ENCODE measurements around the gene UCHL1.
A peak's percentile ranks its signal among the peaks of the same experiment; 100 is the strongest.

UCHL1 gene

DNA sequence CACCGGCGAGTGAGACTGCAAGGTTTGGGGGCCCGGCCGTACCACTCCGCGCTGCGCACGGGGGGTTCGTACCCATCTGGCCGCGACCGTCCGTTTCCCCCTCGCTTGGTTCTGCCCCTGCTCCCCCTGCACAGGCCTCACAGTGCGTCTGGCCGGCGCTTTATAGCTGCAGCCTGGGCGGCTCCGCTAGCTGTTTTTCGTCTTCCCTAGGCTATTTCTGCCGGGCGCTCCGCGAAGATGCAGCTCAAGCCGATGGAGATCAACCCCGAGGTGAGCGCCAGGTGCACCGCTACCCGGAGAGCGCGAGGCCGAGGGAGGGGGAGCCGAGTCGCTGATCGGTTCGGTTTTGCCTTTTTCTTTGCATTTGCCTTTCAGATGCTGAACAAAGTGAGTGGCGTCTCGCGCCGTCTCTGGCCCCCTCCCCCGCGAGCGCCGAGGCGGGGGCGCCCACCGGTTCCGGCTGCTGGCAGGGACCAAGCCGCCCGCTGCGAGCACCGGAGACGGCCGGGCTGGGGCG is at the start of gene UCHL1:
UCHL1 (plus strand) TSS at position 189 of the 517 bp plus-strand sequence; CDS start at position 238, 49 bp downstream.
- DNase-seq, result no peak

GRCh38 chr4:41207291-41207831 is 49.4 kb upstream of the UCHL1 start:
- DNase-seq, result peak; percentile 18

DNA sequence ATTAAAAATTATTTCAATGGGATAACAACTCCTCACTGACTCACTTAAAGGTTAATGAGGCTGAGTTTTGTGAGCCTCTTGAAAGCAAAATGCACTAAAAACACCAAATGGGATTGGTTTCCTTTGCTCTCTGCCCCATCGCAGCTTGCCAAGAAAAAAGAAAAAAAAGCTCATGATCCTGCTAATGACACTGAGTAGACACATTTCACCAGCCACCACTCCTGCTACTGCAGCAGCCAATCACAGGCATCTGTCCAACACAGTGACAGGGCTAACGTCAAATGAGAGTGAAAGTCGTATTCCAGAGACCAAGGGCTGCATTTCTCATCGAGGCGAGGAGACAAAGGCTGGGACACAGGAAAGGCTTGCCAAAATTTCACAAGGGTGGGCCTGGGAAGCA is 47.5 kb upstream of the UCHL1 start:
- no peak for DNase-seq

DNA sequence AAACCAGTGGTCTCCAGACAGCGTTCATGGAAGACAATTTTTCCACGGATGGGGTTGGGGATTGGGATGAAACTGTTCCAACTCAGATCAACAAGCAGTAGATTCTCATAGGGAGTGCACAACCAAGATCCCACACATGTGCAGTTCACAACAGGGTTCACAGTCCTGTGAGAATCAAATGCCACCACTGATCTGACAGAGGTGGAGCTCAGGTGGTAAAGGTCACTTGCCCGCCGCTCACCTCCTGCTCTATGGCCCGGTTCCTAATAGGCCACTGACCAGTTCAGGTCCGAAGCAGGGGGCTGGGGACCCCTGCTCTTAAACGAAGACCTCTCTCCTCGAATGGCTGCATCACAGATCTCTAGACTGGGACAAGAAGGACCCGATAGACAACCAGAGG is 46.8 kb upstream of the UCHL1 start:
- no peak for DNase-seq

GRCh38 chr4:41211951-41212615 is 44.6 kb upstream of the UCHL1 start:
- DNase-seq, result no peak

- DNase-seq, result peak; percentile 13
Measured at GRCh38 chr4:41212616-41213203, 44.0 kb upstream of the UCHL1 start.

DNA sequence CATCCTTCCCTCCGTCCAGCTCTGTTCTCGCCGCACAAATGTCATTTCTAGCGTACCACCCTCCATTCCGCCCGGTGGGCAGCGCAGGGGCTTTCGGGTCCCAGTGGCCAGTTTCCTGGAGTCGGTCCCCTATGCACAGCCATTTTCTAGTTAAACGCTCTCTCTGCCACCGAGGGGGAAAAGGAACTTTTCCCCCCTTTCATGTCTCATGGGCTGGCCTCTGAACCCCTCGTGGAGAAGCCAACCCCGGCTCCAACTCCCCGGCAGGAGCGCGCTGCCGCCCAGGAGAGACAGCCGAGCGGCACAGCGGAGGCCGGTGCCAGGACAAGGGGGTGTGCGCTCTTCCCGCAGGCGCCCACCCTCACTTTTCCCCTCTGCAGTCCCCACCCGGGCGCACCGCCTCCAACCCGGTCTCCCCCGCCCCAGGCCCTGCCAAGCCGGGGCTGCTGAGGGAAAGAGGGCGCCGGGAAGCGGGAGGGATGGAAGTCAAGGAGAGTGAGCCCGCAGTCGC is 43.0 kb upstream of the UCHL1 start:
- peak; percentile 3 for DNase-seq

- DNase-seq, result peak; percentile 78
Measured at GRCh38 chr4:41214136-41214824, 42.4 kb upstream of the UCHL1 start, which contains the start of gene APBB2. TSS of gene APBB2 (minus strand) at chr4:41214542. CDS start at chr4:41033254, 181,288 bp downstream.

DNA sequence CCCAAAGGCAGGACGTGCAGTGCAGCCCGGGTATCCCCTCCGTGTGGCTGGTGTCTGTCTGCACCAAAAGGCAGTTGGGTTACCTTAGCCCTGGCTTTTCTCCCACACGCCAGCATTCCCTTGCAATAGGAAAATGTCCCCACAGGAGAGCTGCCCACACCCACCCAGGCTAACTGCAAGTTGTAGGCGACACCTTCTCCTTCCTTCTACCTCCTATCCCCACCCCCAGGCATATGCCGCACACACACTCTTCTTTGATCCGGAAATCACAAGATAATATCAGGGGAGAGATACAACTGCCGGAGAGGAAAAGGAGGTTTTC is 41.9 kb upstream of the UCHL1 start:
- no peak for DNase-seq

- DNase-seq, result no peak
Measured at GRCh38 chr4:41215155-41215554, 41.6 kb upstream of the UCHL1 start.

DNA sequence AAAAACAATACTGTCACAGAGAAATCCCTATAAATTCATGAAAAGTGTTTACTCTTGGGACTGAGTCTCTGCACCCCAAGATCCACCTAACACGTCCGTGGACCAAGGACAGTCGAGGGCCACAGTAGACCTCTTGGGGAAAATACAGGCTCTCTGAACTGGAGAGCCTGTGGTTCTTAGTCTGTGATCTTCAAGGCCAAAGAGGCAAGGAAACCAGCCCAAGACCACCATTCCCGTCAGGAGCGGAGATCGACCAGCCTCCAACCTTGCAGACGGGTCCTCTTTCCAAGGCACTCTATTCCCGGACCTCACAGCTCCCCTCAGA is 40.8 kb upstream of the UCHL1 start:
- no peak for DNase-seq

GRCh38 chr4:41216294-41217019 is 40.3 kb upstream of the UCHL1 start:
- DNase-seq, result peak; percentile 28

GRCh38 chr4:41217020-41217333 is 39.8 kb upstream of the UCHL1 start:
- DNase-seq, result no peak

DNA sequence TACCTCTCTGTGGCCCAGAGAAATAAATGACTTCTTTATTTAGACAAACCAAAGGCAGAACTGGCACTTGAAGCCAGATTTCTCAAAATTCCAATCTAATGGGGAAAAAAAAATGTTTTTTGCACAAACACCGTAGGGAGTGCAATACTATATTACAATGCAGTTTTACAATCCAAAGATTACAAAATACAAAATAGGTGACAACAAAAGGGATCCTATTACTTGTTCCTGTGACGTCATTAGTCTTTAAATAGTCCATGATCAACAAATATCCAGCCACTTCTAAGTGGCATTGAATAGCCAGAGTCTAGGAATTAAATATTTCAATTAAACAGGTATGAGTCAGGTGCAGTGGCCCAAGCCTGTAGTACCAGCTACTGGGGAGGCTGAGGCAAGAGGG is 39.4 kb upstream of the UCHL1 start:
- no peak for DNase-seq

- DNase-seq, result no peak
Measured at GRCh38 chr4:41218703-41219102, 38.0 kb upstream of the UCHL1 start.

DNA sequence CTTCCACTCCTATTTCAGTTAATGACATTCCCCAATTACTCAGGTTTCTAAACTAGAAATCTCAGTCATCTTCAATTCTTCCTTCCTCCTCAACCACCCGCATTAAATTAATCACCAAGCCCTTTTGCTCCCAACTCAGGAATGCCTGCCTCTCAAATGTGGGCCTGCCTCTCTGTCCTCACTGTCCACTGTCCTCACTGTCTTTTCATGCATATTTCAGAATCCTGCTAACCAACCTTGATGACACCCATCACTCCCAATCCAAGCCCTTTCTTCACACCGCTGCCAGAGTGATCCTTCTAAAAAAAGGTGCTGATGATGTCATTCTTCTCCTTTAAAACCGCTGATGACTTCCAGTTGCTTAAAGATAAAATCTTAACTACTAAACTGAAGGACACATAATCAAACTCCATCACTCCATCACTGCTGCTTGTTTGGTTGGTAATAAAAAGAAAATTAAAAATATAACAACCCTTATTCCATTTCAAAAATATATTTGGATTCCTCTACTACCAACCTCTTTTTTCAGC is 37.2 kb upstream of the UCHL1 start:
- no peak for DNase-seq

- no peak for DNase-seq
Measured at GRCh38 chr4:41221850-41222645, 34.7 kb upstream of the UCHL1 start.

- no peak for DNase-seq
Measured at GRCh38 chr4:41227902-41228301, 28.8 kb upstream of the UCHL1 start.

DNA sequence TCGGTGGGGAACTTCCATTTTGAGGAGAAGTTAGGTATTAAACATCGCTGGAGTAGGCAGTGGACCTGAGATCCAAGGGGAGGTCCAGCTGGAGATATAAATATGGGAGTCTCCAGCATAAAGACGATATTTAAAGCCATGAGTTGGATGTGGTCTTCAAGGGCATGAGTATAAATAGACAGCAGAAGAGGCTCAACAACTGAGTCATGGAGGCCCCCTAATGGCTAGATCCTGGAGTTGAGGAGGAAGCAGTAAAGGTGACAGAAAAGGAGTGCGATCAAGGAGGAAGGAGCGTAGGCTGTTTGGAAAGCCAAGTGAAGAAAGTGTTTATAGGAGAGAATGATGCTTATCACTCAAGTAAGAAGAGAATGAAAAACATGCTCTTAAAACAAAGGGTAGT is 24.3 kb upstream of the UCHL1 start:
- DNase-seq, result no peak

GRCh38 chr4:41232856-41233255 is 23.9 kb upstream of the UCHL1 start:
- DNase-seq, result no peak

- no peak for DNase-seq
Measured at GRCh38 chr4:41236032-41236431, 20.7 kb upstream of the UCHL1 start.

DNA sequence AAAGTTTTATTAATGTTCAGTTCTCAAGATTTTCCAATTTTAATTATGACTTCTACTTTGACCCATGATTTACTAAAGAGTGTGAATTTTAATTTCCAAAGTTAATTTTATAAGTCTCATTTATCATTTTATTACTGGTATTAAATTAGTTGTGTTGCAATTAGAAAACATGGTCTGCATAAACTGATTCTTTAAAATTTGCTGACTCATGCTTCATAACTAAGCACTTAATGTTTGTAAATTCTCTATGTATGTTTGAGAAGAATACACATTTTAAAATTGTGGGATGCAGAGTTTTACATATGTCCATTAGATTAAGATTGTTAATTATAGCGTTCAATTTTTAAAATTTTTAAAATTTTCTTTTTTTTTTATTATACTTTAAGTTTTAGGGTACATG is 20.2 kb upstream of the UCHL1 start:
- no peak for DNase-seq

Data from inflammatory macrophage treated with lipopolysaccharide for 4 hours (primary cell).